Caki2 (cell line): ENCODE results near the gene MARCO. TPM values are rescaled to one million over a fixed set of nuclear protein-coding genes. Genes with fewer than 3 reads are reported as not detected.
"Not testable (repeated sequence)": the region's sequence is repeated elsewhere in the genome, so short reads cannot be mapped to it uniquely, and the experiment has no call there.

Experiments used
- DNase-seq: peaks from one replicate; pipeline ENCODE4 v3.0.0-alpha.2; 2015; ENCODE audit warnings: low read depth
- in situ Hi-C: cut with HindIII; loops from 2 replicates; pipeline ENCODE4 v1.10.0; 2016; ENCODE audit warnings: low sequenced_read_pairs, low pct_unique_long_range_greater_than_20kb, mixed read lengths
- total RNA-seq: library from RNA; depleted of rRNA; stranded (reverse); fragments of >200 nt; shearing (Covaris generic); gene quantifications from 2 replicates; pipeline ENCODE4 v1.2.3, GENCODE V29; 2014; ENCODE audit warnings: low replicate concordance

MARCO gene
- total RNA-seq, 1 experiment from 2014 or later, result not detected

GRCh38 chr2:119012345-119013301, 70.6 kb downstream of the MARCO start:
- in situ Hi-C loops, result no loop called here
- DNase-seq, result no peak

GRCh38 chr2:119013671-119014070, 71.7 kb downstream of the MARCO start:
- in situ Hi-C loops, result no loop called here
- no peak for DNase-seq

GRCh38 chr2:119015845-119016244, 73.9 kb downstream of the MARCO start:
- DNase-seq, result no peak
- in situ Hi-C loops, result no loop called here

GRCh38 chr2:119019521-119019920, 77.5 kb downstream of the MARCO start:
- in situ Hi-C loops, result no loop called here
- no peak for DNase-seq

- in situ Hi-C loops, result no loop called here
- DNase-seq, result no peak
These were observed 80.7 kb downstream of the MARCO start for GRCh38 chr2:119022678-119023077.

- in situ Hi-C loops, result no loop called here
- DNase-seq, result no peak
These were observed 81.5 kb downstream of the MARCO start for GRCh38 chr2:119023534-119023933.

GRCh38 chr2:119024152-119024551, 82.2 kb downstream of the MARCO start:
- DNase-seq, result no peak
- in situ Hi-C loops, result no loop called here

- DNase-seq, result no peak
- in situ Hi-C loops, result no loop called here
These were observed 82.6 kb downstream of the MARCO start for GRCh38 chr2:119024568-119024967.

GRCh38 chr2:119025013-119025412, 83.0 kb downstream of the MARCO start:
- in situ Hi-C loops, result no loop called here
- no peak for DNase-seq

GRCh38 chr2:119025762-119026351, 83.9 kb downstream of the MARCO start:
- no peak for DNase-seq
- in situ Hi-C loops, result no loop called here

- in situ Hi-C loops, result no loop called here
- DNase-seq, result no peak
These were observed 84.9 kb downstream of the MARCO start for GRCh38 chr2:119026890-119027289.

- DNase-seq, result no peak
- in situ Hi-C loops, result no loop called here
These were observed 86.6 kb downstream of the MARCO start for GRCh38 chr2:119028327-119029174.

- in situ Hi-C loops, result no loop called here
- DNase-seq, result no peak
These were observed 87.3 kb downstream of the MARCO start for GRCh38 chr2:119029297-119029696.

- in situ Hi-C loops, DNase-seq: not testable (repeated sequence)
These were observed 95.9 kb downstream of the MARCO start for GRCh38 chr2:119037922-119038321.

GRCh38 chr2:119040730-119041129, 98.7 kb downstream of the MARCO start:
- no peak for DNase-seq
- in situ Hi-C loops, result no loop called here
